HG02588 (cell line): ENCODE measurements around the gene ZNF585A.

ENCODE experiments used
- ATAC-seq: cut with Tn5 transposase; IDR thresholded peaks from one replicate; pipeline ENCODE4 v1.9.1; 2021; ENCODE audit warnings: mild to moderate bottlenecking, moderate library complexity; ENCODE audit not compliant: unreplicated experiment

Gene ZNF585A

DNA sequence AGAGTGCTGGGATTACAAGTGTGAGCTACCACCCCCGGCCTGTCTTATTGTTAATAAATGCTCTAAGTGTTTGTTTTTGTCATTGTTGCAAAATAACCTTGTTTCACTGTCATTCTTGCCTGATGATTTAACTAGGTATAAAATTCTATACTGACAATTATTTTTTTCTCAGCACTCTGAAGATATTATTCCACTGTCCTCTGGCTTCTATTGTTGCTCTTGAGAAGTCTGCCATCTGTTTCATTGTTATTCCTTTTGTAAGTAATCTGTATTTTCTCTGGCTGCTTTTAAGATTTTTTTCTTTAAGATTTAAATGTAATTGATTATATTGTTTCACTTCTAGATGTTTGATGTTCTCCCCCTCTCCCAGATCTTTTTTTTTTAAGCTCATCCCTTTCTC is 76.6 kb downstream of the ZNF585A start:
- ATAC-seq = no peak
